ENCODE data around the gene ASPHD2.
"Not testable (repeated sequence)": the region's sequence is repeated elsewhere in the genome, so short reads cannot be mapped to it uniquely, and the experiment has no call there.

The ASPHD2 gene

GRCh38 chr22:26436903-26437515 lies 7.9 kb downstream of the ASPHD2 start:
- no peaks in the 10 kb centered on the region for H3K27me3 ChIP-seq (ENCODE audit: insufficient read depth, low read length)
- no peak overlapping the region for H3K4me3 ChIP-seq (ENCODE audit: low read length)
- peaks cover 22% of the 10 kb centered on the region for H3K36me3 ChIP-seq (ENCODE audit: insufficient read depth, low read length)
- H3K4me1 ChIP-seq (ENCODE audit: insufficient read depth, low read length), result no peaks in the 10 kb centered on the region
- no peaks in the 10 kb centered on the region for H3K9me3 ChIP-seq (ENCODE audit: insufficient read depth, low read depth, low read length)
- WGBS, result 88% methylated on average over 11 of the region's 11 CpGs
- no peak overlapping the region for H3K9ac ChIP-seq (ENCODE audit: low read depth, low read length)
- H3K27ac ChIP-seq (ENCODE audit: low read depth, low read length), result no peak overlapping the region

GRCh38 chr22:26437694-26438392 lies 8.8 kb downstream of the ASPHD2 start:
- Histone ChIP-seq H3K4me3 (ENCODE audit: low read length) (no peak overlapping the region), H3K9ac (ENCODE audit: low read depth, low read length) (no peak overlapping the region), H3K27ac (ENCODE audit: low read depth, low read length) (no peak overlapping the region), H3K9me3 (ENCODE audit: insufficient read depth, low read depth, low read length) (no peaks in the 10 kb centered on the region), H3K36me3 (ENCODE audit: insufficient read depth, low read length) (peaks cover 22% of the 10 kb centered on the region), H3K27me3 (ENCODE audit: insufficient read depth, low read length) (no peaks in the 10 kb centered on the region), H3K4me1 (ENCODE audit: insufficient read depth, low read length) (no peaks in the 10 kb centered on the region)
- 90% methylated on average over 14 of the region's 14 CpGs for WGBS

- H3K4me1 ChIP-seq (ENCODE audit: insufficient read depth, low read length); H3K27me3 ChIP-seq (ENCODE audit: insufficient read depth, low read length); H3K9me3 ChIP-seq (ENCODE audit: insufficient read depth, low read depth, low read length); H3K27ac ChIP-seq (ENCODE audit: low read depth, low read length); H3K4me3 ChIP-seq (ENCODE audit: low read length); H3K9ac ChIP-seq (ENCODE audit: low read depth, low read length): not testable (repeated sequence)
- 90% methylated on average over 3 of the region's 3 CpGs for WGBS
- peaks cover 20% of the 10 kb centered on the region for H3K36me3 ChIP-seq (ENCODE audit: insufficient read depth, low read length)
Measured at GRCh38 chr22:26438776-26439175, 9.7 kb downstream of the ASPHD2 start.

- H3K9ac ChIP-seq (ENCODE audit: low read depth, low read length), result no peak overlapping the region
Measured at GRCh38 chr22:26439559-26439958, 10.5 kb downstream of the ASPHD2 start.

GRCh38 chr22:26442086-26442756 lies 13.2 kb downstream of the ASPHD2 start:
- no peaks in the 10 kb centered on the region for H3K9me3 ChIP-seq (ENCODE audit: insufficient read depth, low read depth, low read length)
- H3K27me3 ChIP-seq (ENCODE audit: insufficient read depth, low read length), result no peaks in the 10 kb centered on the region
- H3K27ac ChIP-seq (ENCODE audit: low read depth, low read length), result no peak overlapping the region
- H3K9ac ChIP-seq (ENCODE audit: low read depth, low read length), result no peak overlapping the region
- no peaks in the 10 kb centered on the region for H3K4me1 ChIP-seq (ENCODE audit: insufficient read depth, low read length)
- H3K4me3 ChIP-seq (ENCODE audit: low read length), result no peak overlapping the region
- 90% methylated on average over 4 of the region's 4 CpGs for WGBS
- peaks cover 4% of the 10 kb centered on the region; the same call in 1 of the 2 replicates for H3K36me3 ChIP-seq (ENCODE audit: insufficient read depth, low read length)

More at GRCh38 chr22:26439559-26439958, 10.5 kb downstream of the ASPHD2 start:
- no peaks in the 10 kb centered on the region for H3K4me1 ChIP-seq (ENCODE audit: insufficient read depth, low read length)
- no peak overlapping the region for H3K27ac ChIP-seq (ENCODE audit: low read depth, low read length)
- H3K36me3 ChIP-seq (ENCODE audit: insufficient read depth, low read length), result peaks cover 17% of the 10 kb centered on the region
- WGBS, result 96% methylated on average over 3 of the region's 3 CpGs
- H3K27me3 ChIP-seq (ENCODE audit: insufficient read depth, low read length), result no peaks in the 10 kb centered on the region
- H3K9me3 ChIP-seq (ENCODE audit: insufficient read depth, low read depth, low read length), result no peaks in the 10 kb centered on the region
- H3K4me3 ChIP-seq (ENCODE audit: low read length), result no peak overlapping the region

- H3K27me3 ChIP-seq (ENCODE audit: insufficient read depth, low read length), result no peaks in the 10 kb centered on the region
- WGBS, result 94% methylated on average over 16 of the region's 16 CpGs
Measured at GRCh38 chr22:26443901-26444690, 15.0 kb downstream of the ASPHD2 start.

GRCh38 chr22:26444777-26445176 lies 15.7 kb downstream of the ASPHD2 start:
- WGBS, result 94% methylated on average over 8 of the region's 8 CpGs

More at GRCh38 chr22:26443901-26444690, 15.0 kb downstream of the ASPHD2 start:
- Histone ChIP-seq H3K9me3 (ENCODE audit: insufficient read depth, low read depth, low read length) (no peaks in the 10 kb centered on the region), H3K9ac (ENCODE audit: low read depth, low read length) (no peak overlapping the region), H3K27ac (ENCODE audit: low read depth, low read length) (no peak overlapping the region), H3K36me3 (ENCODE audit: insufficient read depth, low read length) (peaks cover 4% of the 10 kb centered on the region; the same call in 1 of the 2 replicates), H3K4me3 (ENCODE audit: low read length) (no peak overlapping the region), H3K4me1 (ENCODE audit: insufficient read depth, low read length) (no peaks in the 10 kb centered on the region)

GRCh38 chr22:26445577-26446275 lies 16.7 kb downstream of the ASPHD2 start:
- no peaks in the 10 kb centered on the region for H3K4me1 ChIP-seq (ENCODE audit: insufficient read depth, low read length)
- H3K27me3 ChIP-seq (ENCODE audit: insufficient read depth, low read length), result no peaks in the 10 kb centered on the region
- 89% methylated on average over 15 of the region's 15 CpGs for WGBS
- no peak overlapping the region for H3K27ac ChIP-seq (ENCODE audit: low read depth, low read length)
- H3K9me3 ChIP-seq (ENCODE audit: insufficient read depth, low read depth, low read length), result no peaks in the 10 kb centered on the region
- H3K36me3 ChIP-seq (ENCODE audit: insufficient read depth, low read length), result peaks cover 10% of the 10 kb centered on the region
- no peak overlapping the region for H3K4me3 ChIP-seq (ENCODE audit: low read length)
- no peak overlapping the region for H3K9ac ChIP-seq (ENCODE audit: low read depth, low read length)

More at GRCh38 chr22:26444777-26445176, 15.7 kb downstream of the ASPHD2 start:
- Histone ChIP-seq H3K27ac (ENCODE audit: low read depth, low read length) (no peak overlapping the region), H3K4me1 (ENCODE audit: insufficient read depth, low read length) (no peaks in the 10 kb centered on the region), H3K27me3 (ENCODE audit: insufficient read depth, low read length) (no peaks in the 10 kb centered on the region), H3K9ac (ENCODE audit: low read depth, low read length) (no peak overlapping the region), H3K9me3 (ENCODE audit: insufficient read depth, low read depth, low read length) (no peaks in the 10 kb centered on the region), H3K36me3 (ENCODE audit: insufficient read depth, low read length) (peaks cover 4% of the 10 kb centered on the region; the same call in 1 of the 2 replicates), H3K4me3 (ENCODE audit: low read length) (no peak overlapping the region)

- Histone ChIP-seq H3K27me3 (ENCODE audit: insufficient read depth, low read length) (no peaks in the 10 kb centered on the region), H3K4me1 (ENCODE audit: insufficient read depth, low read length) (no peaks in the 10 kb centered on the region), H3K4me3 (ENCODE audit: low read length) (no peak overlapping the region), H3K36me3 (ENCODE audit: insufficient read depth, low read length) (peaks cover 22% of the 10 kb centered on the region), H3K9ac (ENCODE audit: low read depth, low read length) (no peak overlapping the region), H3K27ac (ENCODE audit: low read depth, low read length) (no peak overlapping the region), H3K9me3 (ENCODE audit: insufficient read depth, low read depth, low read length) (no peaks in the 10 kb centered on the region)
- WGBS, result 93% methylated on average over 17 of the region's 17 CpGs
Measured at GRCh38 chr22:26446808-26447515, 17.9 kb downstream of the ASPHD2 start.

Data from HUES64 (cell line).